K562 (cell line): ENCODE results near the gene SERPINH1. TPM values are rescaled to one million over a fixed set of nuclear protein-coding genes. Genes with fewer than 3 reads are reported as not detected.

Experiments
- BRD9 ChIP-seq: fragments of 450-650 bp; IDR thresholded peaks from 2 replicates; pipeline ENCODE4 v1.6.1; 2018; ENCODE audit warnings: low read depth; ENCODE audit not compliant: partially characterized antibody
- ETV5 ChIP-seq: sonication (generic); formaldehyde crosslinking; IDR thresholded peaks from 2 replicates; pipeline ENCODE4 v1.4.0; 2020; ENCODE audit warnings: low read depth, mild to moderate bottlenecking, missing genetic modification reagents
- GTF2F1 ChIP-seq: IDR thresholded peaks from 2 replicates; pipeline ENCODE4 v1.6.1; 2011; ENCODE audit warnings: low read depth, low read length, improper control_type of control experiment
- HDAC6 ChIP-seq: IDR thresholded peaks from 2 replicates; pipeline ENCODE4 v1.6.1; 2012; ENCODE audit warnings: low read depth, mild to moderate bottlenecking, control low read depth, inconsistent platforms, low read length, moderate library complexity
- HMBOX1 ChIP-seq: sonication (generic); IDR thresholded peaks from 2 replicates; pipeline ENCODE4 v1.6.1; 2016
- KLF6 ChIP-seq: fragments of 250-450 bp; sonication (Bioruptor Pico); IDR thresholded peaks from 2 replicates; pipeline ENCODE4 v1.4.0; 2020; ENCODE audit warnings: mild to moderate bottlenecking, moderate library complexity, borderline replicate concordance
- MEIS2 ChIP-seq: fragments of 450-650 bp; IDR thresholded peaks from 2 replicates; pipeline ENCODE4 v1.6.1; 2014; ENCODE audit warnings: mild to moderate bottlenecking; ENCODE audit not compliant: partially characterized antibody
- POLR2A ChIP-seq: fragments of 450-650 bp; conservative IDR thresholded peaks from 2 replicates; pipeline ENCODE4 v1.6.1; 2016
- PREB ChIP-seq: sonication (generic); formaldehyde crosslinking; IDR thresholded peaks from 2 replicates; pipeline ENCODE4 v1.8.1; 2023; ENCODE audit warnings: mild to moderate bottlenecking, missing genetic modification reagents
- PYGO2 ChIP-seq: fragments of 450-650 bp; IDR thresholded peaks from 2 replicates; pipeline ENCODE4 v1.6.1; 2016; ENCODE audit warnings: mild to moderate bottlenecking, missing genetic modification characterization, moderate library complexity, missing compliant biosample characterization
- SRSF1 ChIP-seq: fragments of 200-400 bp; formaldehyde crosslinking; IDR thresholded peaks from 2 replicates; pipeline ENCODE4 v1.6.1; 2017; ENCODE audit warnings: mild to moderate bottlenecking, low read depth, low read length, moderate library complexity
- TAF9B ChIP-seq: fragments of 450-650 bp; IDR thresholded peaks from 2 replicates; pipeline ENCODE4 v1.6.1; 2018; ENCODE audit warnings: mild to moderate bottlenecking; ENCODE audit not compliant: partially characterized antibody
- TGIF2 ChIP-seq: sonication (generic); formaldehyde crosslinking; IDR thresholded peaks from 2 replicates; pipeline ENCODE4 v1.8.1; 2022; ENCODE audit warnings: mild to moderate bottlenecking, missing genetic modification reagents, moderate library complexity
- XRCC5 ChIP-seq: fragments of 200-400 bp; formaldehyde crosslinking; IDR thresholded peaks from 2 replicates; pipeline ENCODE4 v1.6.1; 2017; ENCODE audit warnings: low read depth, mild to moderate bottlenecking, low read length
- ZNF398 ChIP-seq: fragments of 250-450 bp; sonication (Bioruptor Pico); IDR thresholded peaks from 2 replicates; pipeline ENCODE4 v1.8.0; 2021; ENCODE audit warnings: moderate library complexity, mild to moderate bottlenecking, inconsistent platforms
- polyA plus RNA-seq, 8 experiments: library from polyadenylated mRNA; depleted of rRNA in 4 of 8; stranded (reverse) in 5 of 8; unstranded in 3 of 8; fragments of >200 nt; fragmentation: Nextera tagmentation in 2 of 8; fragmentation: Illumina TruSeq in 1 of 8; extraction: Ambion mirVana in 2 of 8; extraction: Trizol in 1 of 8; gene quantifications; 2 replicates each; pipeline versions ENCODE4 v1.2.1 to v1.2.3, GENCODE V29; 2011 to 2014; ENCODE audit warnings: inconsistent platforms in 1 of 8, missing spikeins in 1 of 8
- total RNA-seq, 7 experiments: library from RNA; depleted of rRNA in 6 of 7; stranded (reverse); fragments of >200 nt in 6 of 7; fragmentation: Illumina TruSeq in 2 of 7; extraction: Trizol in 2 of 7; gene quantifications; 2 replicates each; pipeline versions ENCODE4 v1.2.1 to v1.2.3, GENCODE V29; 2011 to 2021; ENCODE audit warnings: low replicate concordance in 1 of 7
- TF ChIP-seq, protein P1 (sequence below): fragments of 450-650 bp; formaldehyde crosslinking; IDR thresholded peaks from 2 replicates; pipeline ENCODE4 v1.4.0; 2020; ENCODE audit warnings: mild to moderate bottlenecking, moderate library complexity
- TF ChIP-seq, protein P2 (sequence below): fragments of 250-450 bp; sonication (Bioruptor Pico); IDR thresholded peaks from 2 replicates; pipeline ENCODE4 v1.4.0; 2020; ENCODE audit warnings: mild to moderate bottlenecking, moderate library complexity
- TF ChIP-seq, protein P3 (sequence below): fragments of 250-450 bp; sonication (Bioruptor Pico); IDR thresholded peaks from 2 replicates; pipeline ENCODE4 v1.8.0; 2022; ENCODE audit warnings: moderate library complexity, mild to moderate bottlenecking, inconsistent platforms

Gene SERPINH1
- total and polyA plus RNA-seq, 9 of the 15 experiments (the other 6 are each of a cell fraction or from before 2014, with no cell fraction given), result 2.8 to 106 (median 67.9) TPM

GRCh38 chr11:75534259-75535069 is 27.6 kb upstream of the SERPINH1 start (continued):
- TF ChIP-seq BRD9, result peak; percentile 78
- TF ChIP-seq, protein P1, sequence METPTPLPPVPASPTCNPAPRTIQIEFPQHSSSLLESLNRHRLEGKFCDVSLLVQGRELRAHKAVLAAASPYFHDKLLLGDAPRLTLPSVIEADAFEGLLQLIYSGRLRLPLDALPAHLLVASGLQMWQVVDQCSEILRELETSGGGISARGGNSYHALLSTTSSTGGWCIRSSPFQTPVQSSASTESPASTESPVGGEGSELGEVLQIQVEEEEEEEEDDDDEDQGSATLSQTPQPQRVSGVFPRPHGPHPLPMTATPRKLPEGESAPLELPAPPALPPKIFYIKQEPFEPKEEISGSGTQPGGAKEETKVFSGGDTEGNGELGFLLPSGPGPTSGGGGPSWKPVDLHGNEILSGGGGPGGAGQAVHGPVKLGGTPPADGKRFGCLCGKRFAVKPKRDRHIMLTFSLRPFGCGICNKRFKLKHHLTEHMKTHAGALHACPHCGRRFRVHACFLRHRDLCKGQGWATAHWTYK (CRISPR knock-in tag), result 0 out of 2 replicates have a peak, but pooled peaks have one; percentile 25
- no peak for TF ChIP-seq GTF2F1
- TF ChIP-seq, protein P2, sequence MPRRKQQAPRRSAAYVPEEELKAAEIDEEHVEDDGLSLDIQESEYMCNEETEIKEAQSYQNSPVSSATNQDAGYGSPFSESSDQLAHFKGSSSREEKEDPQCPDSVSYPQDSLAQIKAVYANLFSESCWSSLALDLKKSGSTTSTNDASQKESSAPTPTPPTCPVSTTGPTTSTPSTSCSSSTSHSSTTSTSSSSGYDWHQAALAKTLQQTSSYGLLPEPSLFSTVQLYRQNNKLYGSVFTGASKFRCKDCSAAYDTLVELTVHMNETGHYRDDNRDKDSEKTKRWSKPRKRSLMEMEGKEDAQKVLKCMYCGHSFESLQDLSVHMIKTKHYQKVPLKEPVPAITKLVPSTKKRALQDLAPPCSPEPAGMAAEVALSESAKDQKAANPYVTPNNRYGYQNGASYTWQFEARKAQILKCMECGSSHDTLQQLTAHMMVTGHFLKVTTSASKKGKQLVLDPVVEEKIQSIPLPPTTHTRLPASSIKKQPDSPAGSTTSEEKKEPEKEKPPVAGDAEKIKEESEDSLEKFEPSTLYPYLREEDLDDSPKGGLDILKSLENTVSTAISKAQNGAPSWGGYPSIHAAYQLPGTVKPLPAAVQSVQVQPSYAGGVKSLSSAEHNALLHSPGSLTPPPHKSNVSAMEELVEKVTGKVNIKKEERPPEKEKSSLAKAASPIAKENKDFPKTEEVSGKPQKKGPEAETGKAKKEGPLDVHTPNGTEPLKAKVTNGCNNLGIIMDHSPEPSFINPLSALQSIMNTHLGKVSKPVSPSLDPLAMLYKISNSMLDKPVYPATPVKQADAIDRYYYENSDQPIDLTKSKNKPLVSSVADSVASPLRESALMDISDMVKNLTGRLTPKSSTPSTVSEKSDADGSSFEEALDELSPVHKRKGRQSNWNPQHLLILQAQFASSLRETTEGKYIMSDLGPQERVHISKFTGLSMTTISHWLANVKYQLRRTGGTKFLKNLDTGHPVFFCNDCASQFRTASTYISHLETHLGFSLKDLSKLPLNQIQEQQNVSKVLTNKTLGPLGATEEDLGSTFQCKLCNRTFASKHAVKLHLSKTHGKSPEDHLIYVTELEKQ (CRISPR knock-in tag), result no peak
- TF ChIP-seq HDAC6, result no peak
- no peak for TF ChIP-seq SRSF1
- TF ChIP-seq, protein P3, sequence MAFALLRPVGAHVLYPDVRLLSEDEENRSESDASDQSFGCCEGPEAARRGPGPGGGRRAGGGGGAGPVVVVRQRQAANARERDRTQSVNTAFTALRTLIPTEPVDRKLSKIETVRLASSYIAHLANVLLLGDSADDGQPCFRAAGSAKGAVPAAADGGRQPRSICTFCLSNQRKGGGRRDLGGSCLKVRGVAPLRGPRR (CRISPR knock-in tag), result no peak
- no peak for TF ChIP-seq PYGO2 (tag)
- TF ChIP-seq POLR2A, result peak; percentile 79
- peak; percentile 49; the same call in 1 of the 2 replicates for TF ChIP-seq KLF6 (CRISPR knock-in tag)
- TF ChIP-seq XRCC5, result no peak; the same call in 1 of the 2 replicates
- no peak for TF ChIP-seq ZNF398 (CRISPR knock-in tag)
- peak; percentile 38; the same call in 1 of the 2 replicates for TF ChIP-seq PREB
- TF ChIP-seq MEIS2, result peak; percentile 80
- peak; percentile 86 for TF ChIP-seq HMBOX1
- TF ChIP-seq ETV5 (CRISPR knock-in tag), result peak; percentile 60; the same call in 1 of the 2 replicates
- TF ChIP-seq TGIF2 (CRISPR knock-in tag), result no peak
- peak; percentile 67 for TF ChIP-seq TAF9B
